GM18520 (cell line): ENCODE measurements around the gene OMA1.
"Not testable (repeated sequence)": the region's sequence is repeated elsewhere in the genome, so short reads cannot be mapped to it uniquely, and the experiment has no call there.

Experiments
- ATAC-seq: cut with Tn5 transposase; IDR thresholded peaks from one replicate; pipeline ENCODE4 v1.9.1; 2021; ENCODE audit not compliant: unreplicated experiment

The OMA1 gene

DNA sequence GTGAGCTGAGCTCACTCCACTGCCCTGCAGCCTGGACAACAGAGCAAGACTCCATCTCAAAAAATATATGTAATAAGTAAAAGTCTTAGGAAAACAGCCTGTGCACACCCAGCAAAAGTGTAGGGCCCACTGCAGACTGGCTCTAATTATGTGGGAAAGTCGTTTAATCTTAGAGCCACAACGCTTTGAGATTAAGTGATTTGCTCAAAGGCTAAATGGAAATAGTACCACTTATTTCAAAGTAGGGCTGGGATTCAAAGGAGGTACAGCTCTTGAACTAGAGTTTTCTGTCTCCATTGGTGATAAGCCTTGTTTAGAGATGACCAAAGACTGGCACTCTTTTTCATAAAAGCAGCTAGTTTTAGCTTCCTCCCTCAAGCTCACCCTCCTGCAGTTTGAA, 28.3 kb upstream of the OMA1 start:
- no peak for ATAC-seq

GRCh38 chr1:58573705-58574591, 27.4 kb upstream of the OMA1 start:
- peak; percentile 99 for ATAC-seq

DNA sequence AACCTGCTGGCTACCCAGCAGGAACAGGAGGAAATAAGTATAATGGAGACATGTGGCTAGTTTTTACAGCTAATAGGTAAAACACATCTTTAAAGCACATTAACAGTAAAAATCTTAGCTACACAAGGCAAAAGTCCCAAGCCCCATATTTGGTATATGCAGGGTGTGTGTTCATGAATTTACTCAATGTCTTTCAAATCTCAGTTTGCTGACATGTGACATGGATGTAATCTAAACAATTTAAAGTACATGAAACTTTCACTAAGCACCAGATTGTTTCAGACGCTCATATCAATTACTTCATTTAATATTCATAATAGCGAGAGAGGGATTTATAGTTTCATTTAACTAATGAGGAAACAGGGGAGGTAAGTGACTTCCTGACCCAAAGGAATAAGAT, 26.6 kb upstream of the OMA1 start:
- ATAC-seq, result no peak

- ATAC-seq, result no peak
Measured at GRCh38 chr1:58572690-58573089, 26.2 kb upstream of the OMA1 start.

DNA sequence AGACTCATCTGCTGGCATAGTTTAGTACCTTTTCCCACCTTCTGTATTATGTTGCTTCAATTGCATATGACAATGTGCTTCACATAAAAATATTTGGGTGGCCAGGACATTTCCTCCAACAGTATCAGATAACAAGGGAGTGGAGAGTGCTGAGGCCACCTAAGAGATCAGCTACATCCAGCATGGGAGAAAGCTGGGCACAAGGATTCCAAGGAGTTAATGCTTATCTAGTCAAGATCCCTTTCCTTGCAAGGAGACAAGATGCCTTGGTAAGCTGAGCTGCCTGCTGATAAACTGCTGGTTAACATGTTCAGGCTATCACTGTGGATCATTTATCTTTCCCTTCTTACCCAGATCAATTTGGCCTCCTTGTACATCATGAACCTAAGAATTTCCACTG, 25.1 kb upstream of the OMA1 start:
- no peak for ATAC-seq

DNA sequence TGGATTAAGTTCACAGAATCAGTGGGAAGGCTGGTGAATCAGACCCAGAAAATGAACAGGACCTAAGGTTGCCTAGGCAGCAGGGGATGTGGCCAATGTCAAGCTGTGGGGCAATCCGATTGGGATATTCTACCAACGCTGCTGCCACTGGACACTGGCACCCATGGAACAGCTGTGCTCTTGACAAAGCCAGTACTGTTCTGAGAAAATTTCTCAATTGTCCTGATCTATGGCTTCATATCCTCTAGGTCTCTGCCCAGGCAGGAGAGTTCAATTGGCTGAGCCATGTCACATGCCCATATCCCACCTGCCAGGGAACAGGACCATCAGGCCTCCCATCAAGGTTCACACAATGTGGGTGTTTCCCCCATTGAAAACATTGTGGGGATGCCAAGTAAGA, 24.3 kb upstream of the OMA1 start:
- no peak for ATAC-seq

- no peak for ATAC-seq
Measured at GRCh38 chr1:58570094-58570493, 23.6 kb upstream of the OMA1 start.

GRCh38 chr1:58568911-58569310, 22.4 kb upstream of the OMA1 start:
- no peak for ATAC-seq

DNA sequence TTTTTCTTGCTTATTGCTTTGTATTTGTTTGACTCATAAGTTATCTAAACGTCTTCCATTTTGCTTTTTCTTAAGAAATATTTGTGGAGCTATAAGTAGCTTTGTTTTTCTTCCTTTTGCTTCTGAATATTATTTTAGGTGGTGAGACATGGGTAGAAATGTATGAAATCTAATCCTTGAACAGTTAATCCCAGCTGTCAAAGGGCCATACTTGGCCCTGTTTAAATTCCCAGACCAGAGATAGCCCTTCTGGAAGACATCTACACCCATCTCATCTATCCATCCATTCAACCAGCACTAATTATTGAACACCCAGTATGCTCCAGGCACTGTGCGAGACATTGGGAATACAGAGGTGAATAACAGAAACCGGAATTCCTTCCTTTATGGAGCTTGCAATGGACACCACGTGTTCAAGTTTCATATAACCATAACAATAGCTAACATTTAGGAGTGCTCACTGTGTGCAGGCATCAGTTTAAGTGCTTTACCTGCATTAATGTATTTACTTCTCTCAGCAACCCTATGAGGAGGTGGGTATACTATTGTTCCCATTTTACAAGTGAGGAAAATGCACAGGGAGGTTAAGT, 21.8 kb upstream of the OMA1 start:
- ATAC-seq, result no peak

- ATAC-seq, result no peak
Measured at GRCh38 chr1:58566339-58566738, 19.8 kb upstream of the OMA1 start.

DNA sequence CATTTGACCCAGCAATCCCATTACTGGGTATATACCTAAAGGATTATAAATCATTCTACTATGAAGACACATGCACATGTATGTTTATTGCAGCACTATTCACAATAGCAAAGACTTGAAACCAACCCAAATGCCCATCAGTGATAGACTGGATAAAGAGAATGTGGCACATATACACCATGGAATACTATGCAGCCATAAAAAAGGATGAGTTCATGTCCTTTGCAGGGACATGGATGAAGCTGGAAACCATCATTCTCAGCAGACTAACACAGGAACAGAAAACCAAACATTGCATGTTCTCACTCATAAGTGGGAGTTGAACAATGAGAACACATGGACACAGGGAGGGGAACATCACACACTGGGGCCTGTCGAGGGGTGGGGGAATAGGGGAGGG, 17.2 kb upstream of the OMA1 start:
- not testable (repeated sequence) for ATAC-seq

GRCh38 chr1:58561633-58562032, 15.1 kb upstream of the OMA1 start:
- ATAC-seq, result no peak

DNA sequence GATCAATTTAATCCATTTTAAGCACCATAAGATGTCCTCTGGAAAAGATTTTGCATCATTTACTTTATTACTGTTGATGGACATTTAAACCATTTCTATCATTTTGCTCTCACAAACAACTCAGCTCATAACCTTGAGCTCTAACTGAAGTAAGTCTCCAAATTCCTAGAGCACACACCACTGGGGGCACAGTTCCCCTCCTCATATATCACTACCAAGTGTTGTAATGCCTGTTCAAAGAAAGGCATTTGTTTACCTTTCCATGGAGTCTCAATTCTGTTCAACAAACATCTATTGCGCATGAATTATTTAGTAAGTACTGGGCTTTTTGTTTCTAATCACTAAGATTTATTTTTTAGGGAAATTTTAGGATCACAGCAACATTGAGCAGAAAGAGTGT, 8.9 kb upstream of the OMA1 start:
- ATAC-seq, result no peak

DNA sequence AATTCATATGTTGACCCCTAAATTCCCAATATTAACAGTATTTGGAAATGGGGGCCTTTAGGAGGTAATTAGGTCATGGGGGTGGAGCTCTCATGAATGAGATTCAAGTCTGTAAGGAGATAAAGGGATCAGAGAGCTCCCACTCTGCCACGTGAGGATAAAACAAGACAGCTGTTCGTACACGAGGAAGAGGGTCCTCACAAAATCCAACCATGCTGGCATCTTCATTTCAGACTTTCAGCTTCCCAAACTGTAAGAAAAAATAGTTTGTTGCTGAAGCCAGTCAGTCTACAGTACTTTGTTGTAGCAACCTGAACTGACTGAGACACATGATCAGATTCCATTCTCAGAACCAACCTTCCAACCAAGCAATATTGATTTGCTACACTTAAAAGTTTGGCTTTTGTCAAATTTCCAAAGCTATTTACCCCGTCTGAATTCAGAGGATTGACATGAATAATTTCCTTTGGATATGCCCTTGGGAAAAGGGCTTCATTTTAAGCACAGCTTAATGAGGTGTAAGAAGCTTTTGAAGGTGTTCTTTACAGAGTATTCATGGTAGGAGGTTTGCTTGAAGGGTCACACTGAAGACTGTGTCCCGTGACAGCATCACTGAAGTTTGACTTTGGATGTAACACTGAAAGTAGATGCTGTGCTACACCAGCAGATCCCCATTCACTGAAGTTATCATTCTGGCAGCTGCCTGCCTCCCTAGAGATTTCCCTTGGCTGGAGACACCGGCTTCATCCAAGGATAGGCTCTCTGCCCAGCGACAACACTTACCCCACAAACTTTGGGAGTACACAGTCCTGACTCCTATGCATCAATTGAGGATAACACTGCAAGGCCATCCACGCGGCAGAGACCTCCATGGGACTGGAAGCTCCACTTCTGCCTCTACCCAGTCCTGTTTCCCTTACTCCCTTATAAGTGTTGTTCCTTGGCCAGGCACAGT, 4.9 kb upstream of the OMA1 start:
- ATAC-seq, result no peak

- ATAC-seq, result not testable (repeated sequence)
Measured at GRCh38 chr1:58549291-58549690, 2.8 kb upstream of the OMA1 start.

DNA sequence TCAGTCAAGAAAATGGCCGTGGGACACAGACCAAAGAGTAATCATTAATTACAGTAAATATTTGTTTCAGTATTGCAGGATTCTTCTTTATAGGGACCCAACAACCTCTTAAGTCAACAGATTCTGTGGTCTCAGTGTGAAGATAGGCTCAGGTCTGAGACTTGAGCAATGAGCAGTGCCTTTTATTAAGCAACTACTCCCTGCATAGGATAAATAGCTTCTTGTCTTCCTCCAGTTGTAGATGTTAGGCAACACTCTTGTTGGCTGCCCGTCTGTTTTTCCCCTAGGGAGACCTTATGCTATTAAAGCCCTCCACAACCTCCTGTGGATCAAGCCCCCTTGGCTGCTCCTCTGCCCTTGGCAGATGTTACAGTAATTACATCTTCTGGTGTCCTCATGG, 1.8 kb upstream of the OMA1 start:
- ATAC-seq, result no peak

DNA sequence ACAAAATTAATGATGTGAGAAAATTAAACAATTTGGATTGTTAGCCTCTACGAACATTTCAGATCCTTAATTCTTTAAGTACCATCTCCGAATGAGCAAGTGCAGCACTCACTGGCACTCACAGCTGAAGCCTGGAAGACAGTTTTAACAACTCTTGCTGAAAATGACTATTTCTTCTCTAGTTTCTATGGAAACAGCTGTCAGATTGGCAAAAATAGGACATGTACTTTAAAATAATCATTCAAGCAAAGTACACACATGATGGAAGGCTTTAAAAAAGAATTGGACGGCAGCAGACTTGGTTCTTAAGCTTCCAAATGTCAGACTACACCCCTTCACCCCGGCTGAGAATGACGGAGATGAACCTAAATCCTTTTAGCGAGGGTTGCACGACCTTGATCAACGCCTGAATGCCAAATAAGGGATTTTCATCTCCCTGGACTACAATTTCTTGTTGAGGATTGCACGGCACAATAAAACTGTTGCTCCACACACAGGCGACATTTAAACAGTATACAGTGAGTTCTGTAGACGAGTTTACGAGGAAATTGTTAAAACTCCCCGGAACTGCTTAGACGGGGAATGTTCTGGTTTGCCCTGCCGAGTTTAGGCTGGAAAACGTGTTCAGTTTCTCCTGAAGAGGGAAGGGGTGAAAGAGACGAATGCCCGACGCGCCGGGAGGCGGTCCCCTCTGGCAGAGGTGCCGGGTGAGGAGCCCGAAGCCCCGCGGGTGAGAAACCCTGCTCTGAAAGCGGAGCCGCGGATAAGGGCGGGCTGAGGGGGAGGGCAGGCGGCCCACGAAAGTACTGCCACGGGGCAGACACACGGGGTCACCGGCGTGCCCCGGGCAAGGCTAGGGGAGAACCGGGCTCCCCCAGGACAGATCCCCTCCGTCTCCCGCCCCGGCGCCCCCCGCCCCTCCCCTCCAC, 671 bp downstream of the OMA1 start:
- ATAC-seq, result peak; percentile 16

GRCh38 chr1:58543260-58543659, 3.3 kb downstream of the OMA1 start:
- no peak for ATAC-seq

DNA sequence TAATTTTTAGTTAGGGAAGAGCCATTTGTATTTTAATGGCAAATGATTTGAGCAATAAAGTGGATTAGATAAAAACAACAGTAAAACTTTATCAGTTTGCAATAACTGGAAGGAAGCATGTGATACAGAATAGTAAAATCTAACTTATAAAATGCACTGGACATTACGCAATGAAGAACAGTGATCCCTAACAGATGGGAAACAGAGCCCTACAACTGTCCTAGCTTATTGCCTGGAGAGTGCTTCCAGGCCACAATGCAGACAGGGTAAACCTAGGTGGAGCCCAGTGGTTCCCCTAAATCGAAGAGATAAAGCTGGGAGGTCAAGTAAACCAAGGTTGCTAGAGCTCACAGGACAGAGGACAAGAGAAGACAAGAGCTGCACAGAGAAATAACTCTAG, 7.0 kb downstream of the OMA1 start:
- no peak for ATAC-seq

- no peak for ATAC-seq
Measured at GRCh38 chr1:58538821-58539220, 7.7 kb downstream of the OMA1 start.
